Medulla oblongata (tissue), 1 donor: ENCODE data around the gene ESR1.

Experiments used
- DNase-seq: peaks from one replicate; pipeline ENCODE4 v3.0.0-alpha.2; 2015; ENCODE audit errors: extremely low spot score

The ESR1 gene

DNA sequence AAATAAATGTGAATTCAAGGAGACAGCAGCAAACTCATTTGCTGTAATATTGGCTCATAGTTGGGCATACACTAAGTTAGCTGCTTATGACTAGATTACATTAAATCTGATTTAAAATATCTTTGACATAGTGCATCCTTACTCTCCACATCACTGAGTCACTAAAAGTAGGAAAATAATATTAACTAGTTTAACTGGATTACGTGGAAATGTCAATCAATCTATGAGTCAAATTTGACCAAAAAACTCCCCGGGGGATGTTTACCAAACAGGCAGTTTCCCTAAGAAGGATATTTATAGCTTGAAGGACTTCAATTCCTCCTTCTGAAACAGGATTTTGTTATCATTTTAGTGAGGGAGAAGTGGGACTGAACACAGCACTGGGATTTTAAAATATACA is 366.5 kb downstream of the ESR1 start:
- DNase-seq, result no peak

- DNase-seq, result no peak
Measured at GRCh38 chr6:152176268-152176667, 368.8 kb downstream of the ESR1 start.
